ENCODE measurements around the gene DLGAP4.

Gene DLGAP4

DNA sequence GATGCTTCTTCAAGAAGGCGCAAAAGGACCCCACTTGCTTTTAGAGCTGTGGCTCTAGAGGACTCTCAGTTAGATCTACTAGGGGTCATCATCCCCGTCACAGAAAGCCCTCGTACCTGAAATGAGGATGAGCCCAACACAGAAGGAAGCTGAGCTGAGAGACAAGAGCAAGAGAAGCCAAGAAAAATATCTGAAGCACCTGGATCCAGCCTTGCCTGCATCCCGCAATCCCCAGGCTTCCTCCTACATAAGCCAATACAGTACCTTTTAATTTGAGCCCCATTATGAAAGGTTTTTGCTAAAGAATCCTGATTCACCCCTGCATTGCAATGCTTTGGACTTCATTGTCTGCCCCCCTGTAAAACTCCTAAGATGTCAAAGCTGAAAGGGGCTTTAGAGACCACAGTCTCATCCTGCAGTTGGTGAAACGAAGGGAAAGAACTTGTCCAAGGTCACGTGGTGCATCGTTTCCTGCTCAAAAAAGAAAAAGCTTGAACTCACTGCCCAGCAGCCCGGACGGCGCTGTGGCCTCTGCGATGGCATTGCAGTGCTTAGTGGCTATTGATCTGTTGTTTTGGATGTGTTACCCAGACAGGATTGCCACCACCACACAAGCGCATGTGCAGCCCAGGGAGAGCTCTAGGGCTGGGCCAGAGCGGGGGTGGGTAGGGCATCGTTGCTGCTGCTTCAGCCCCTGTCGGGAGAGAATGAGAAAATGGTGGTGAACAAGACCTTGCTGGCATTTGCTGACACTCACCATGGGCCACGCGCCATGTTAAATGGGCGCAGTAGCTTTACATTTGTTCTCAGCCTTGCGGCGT is 41.5 kb upstream of the DLGAP4 start:
- Histone ChIP-seq H3K4me2 (ENCODE audit: low read depth, low read length) (no peak overlapping the region), H3K4me1 (ENCODE audit: low read length) (no peaks in the 10 kb centered on the region), H3K27ac (ENCODE audit: low read length) (no peak overlapping the region), H2AFZ (ENCODE audit: low read length) (no peak overlapping the region), H3K79me2 (ENCODE audit: low read length) (no peaks in the 10 kb centered on the region), H3K27me3 (replicated peaks; ENCODE audit: insufficient read depth, low read length) (no peaks in the 10 kb centered on the region; the same call in 1 of the 2 replicates), H3K4me3 (ENCODE audit: low read length) (no peak overlapping the region), H4K20me1 (ENCODE audit: insufficient read depth, low read length) (no peaks in the 10 kb centered on the region), H3K9me2 (replicated peaks; ENCODE audit: insufficient read depth, low read length) (no peaks in the 10 kb centered on the region), H3K9me3 (replicated peaks; ENCODE audit: insufficient read depth, low read length) (no peaks in the 10 kb centered on the region), H3F3A (ENCODE audit: insufficient read depth, low read length) (no peaks in the 10 kb centered on the region), H3K36me3 (replicated peaks; ENCODE audit: insufficient read depth, low read length) (no peaks in the 10 kb centered on the region), H3K9ac (ENCODE audit: low read length) (no peak overlapping the region)
- DNase-seq: no peak
- TF ChIP-seq EZH2phosphoT487 (IDR thresholded peaks at IDR 0.05; ENCODE audit: low read length): no peak
- TF ChIP-seq EZH2 (optimal IDR thresholded peaks at IDR 0.05; ENCODE audit: low read depth, low read length): no peak
- no peak for TF ChIP-seq CTCF (IDR thresholded peaks at IDR 0.05; ENCODE audit: low read length)

- no peak for DNase-seq
- Histone ChIP-seq H3K4me2 (ENCODE audit: low read depth, low read length) (no peak overlapping the region), H3F3A (ENCODE audit: insufficient read depth, low read length) (no peaks in the 10 kb centered on the region), H3K9ac (ENCODE audit: low read length) (no peak overlapping the region), H2AFZ (ENCODE audit: low read length) (no peak overlapping the region), H3K4me1 (ENCODE audit: low read length) (no peaks in the 10 kb centered on the region), H3K4me3 (ENCODE audit: low read length) (no peak overlapping the region), H3K9me2 (replicated peaks; ENCODE audit: insufficient read depth, low read length) (no peaks in the 10 kb centered on the region), H4K20me1 (ENCODE audit: insufficient read depth, low read length) (no peaks in the 10 kb centered on the region), H3K9me3 (replicated peaks; ENCODE audit: insufficient read depth, low read length) (no peaks in the 10 kb centered on the region), H3K27ac (ENCODE audit: low read length) (no peak overlapping the region), H3K36me3 (replicated peaks; ENCODE audit: insufficient read depth, low read length) (no peaks in the 10 kb centered on the region), H3K27me3 (replicated peaks; ENCODE audit: insufficient read depth, low read length) (no peaks in the 10 kb centered on the region; the same call in 1 of the 2 replicates), H3K79me2 (ENCODE audit: low read length) (no peaks in the 10 kb centered on the region)
- TF ChIP-seq EZH2 (optimal IDR thresholded peaks at IDR 0.05; ENCODE audit: low read depth, low read length) (no peak), EZH2phosphoT487 (IDR thresholded peaks at IDR 0.05; ENCODE audit: low read length) (no peak), CTCF (IDR thresholded peaks at IDR 0.05; ENCODE audit: low read length) (no peak)
These were observed 40.0 kb upstream of the DLGAP4 start for GRCh38 chr20:36266189-36266588.

DNA sequence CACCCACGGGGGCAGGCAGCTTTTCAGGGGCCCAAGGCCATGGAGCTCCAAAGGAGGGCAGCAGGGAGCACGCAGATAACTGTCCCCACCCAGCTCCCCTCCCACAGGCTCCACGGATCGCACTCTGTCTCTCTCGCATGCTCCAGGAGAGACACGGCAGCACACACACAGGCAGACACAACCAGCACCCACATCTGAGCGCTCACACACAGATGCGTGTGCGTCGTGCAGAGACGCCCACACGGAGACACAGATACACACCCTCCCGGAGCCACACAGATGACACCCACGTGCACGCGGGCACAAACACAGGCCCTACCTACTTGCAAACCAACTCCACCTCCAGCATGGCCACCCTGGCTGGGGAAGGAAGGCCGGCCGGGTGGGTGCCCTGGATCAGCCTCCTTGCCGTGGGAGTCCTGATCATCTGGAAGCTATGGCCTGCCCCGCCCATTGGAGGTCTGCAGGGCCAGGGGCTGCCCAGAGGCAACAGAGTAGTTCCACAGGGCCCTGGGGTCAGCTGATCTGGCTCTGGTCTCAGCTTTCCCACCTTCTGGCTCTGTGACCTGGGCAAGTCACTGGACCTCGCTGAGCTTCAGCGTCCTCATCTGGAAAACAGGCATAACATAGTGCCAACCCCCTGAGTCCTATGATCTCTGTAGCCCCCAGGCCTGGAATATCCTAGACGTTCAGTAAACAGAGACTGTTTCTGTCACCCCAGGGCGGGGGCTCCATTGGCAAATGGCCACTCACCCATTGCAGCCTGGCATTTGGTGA is 38.3 kb upstream of the DLGAP4 start:
- H3K9ac ChIP-seq (ENCODE audit: low read length): no peak overlapping the region
- no peak overlapping the region for H3K4me2 ChIP-seq (ENCODE audit: low read depth, low read length)
- no peaks in the 10 kb centered on the region for H3K9me2 ChIP-seq (replicated peaks; ENCODE audit: insufficient read depth, low read length)
- H3K4me1 ChIP-seq (ENCODE audit: low read length): no peaks in the 10 kb centered on the region
- no peaks in the 10 kb centered on the region for H3K9me3 ChIP-seq (replicated peaks; ENCODE audit: insufficient read depth, low read length)
- no peaks in the 10 kb centered on the region; the same call in 1 of the 2 replicates for H3K27me3 ChIP-seq (replicated peaks; ENCODE audit: insufficient read depth, low read length)
- no peak overlapping the region for H3K27ac ChIP-seq (ENCODE audit: low read length)
- H3K36me3 ChIP-seq (replicated peaks; ENCODE audit: insufficient read depth, low read length): no peaks in the 10 kb centered on the region
- no peaks in the 10 kb centered on the region for H3F3A ChIP-seq (ENCODE audit: insufficient read depth, low read length)
- no peak overlapping the region for H3K4me3 ChIP-seq (ENCODE audit: low read length)
- TF ChIP-seq CTCF (IDR thresholded peaks at IDR 0.05; ENCODE audit: low read length) (no peak), EZH2 (optimal IDR thresholded peaks at IDR 0.05; ENCODE audit: low read depth, low read length) (no peak), EZH2phosphoT487 (IDR thresholded peaks at IDR 0.05; ENCODE audit: low read length) (no peak)
- DNase-seq: no peak
- no peaks in the 10 kb centered on the region for H3K79me2 ChIP-seq (ENCODE audit: low read length)
- H4K20me1 ChIP-seq (ENCODE audit: insufficient read depth, low read length): no peaks in the 10 kb centered on the region
- H2AFZ ChIP-seq (ENCODE audit: low read length): no peak overlapping the region
